Neural cell (in vitro differentiated cells): Measurements from ENCODE around the gene DCTD. TPM values are rescaled to one million over a fixed set of nuclear protein-coding genes. Genes with fewer than 3 reads are reported as not detected.

Experiments used
- H2AFZ ChIP-seq: fragments of 200-600, 300-800 bp; sonication (generic), shearing (Covaris generic); 2 replicates; pipeline ENCODE4 v1.6.0; 2014; ENCODE audit warnings: low read depth, mild to moderate bottlenecking, antibody characterized with exemption, low read length, moderate library complexity
- H3F3A ChIP-seq: fragments of 200-600 bp; shearing (Covaris generic); 2 replicates; pipeline ENCODE4 v1.6.1; 2016; ENCODE audit warnings: mild to moderate bottlenecking, moderate library complexity, mixed read lengths, antibody characterized with exemption, low read length; ENCODE audit not compliant: insufficient read depth, poor library complexity, severe bottlenecking
- H3K27ac ChIP-seq: fragments of 200-600, 300-800 bp; sonication (generic), shearing (Covaris generic); 2 replicates; pipeline ENCODE4 v1.5.1; 2014; ENCODE audit warnings: mild to moderate bottlenecking, low read length, moderate library complexity
- H3K27me3 ChIP-seq: fragments of 300-800, 200-600 bp; sonication (generic), shearing (Covaris generic); 2 replicates; pipeline ENCODE4 v1.6.0; 2014; ENCODE audit warnings: mild to moderate bottlenecking, low read depth, low read length, moderate library complexity; ENCODE audit not compliant: insufficient read depth
- H3K36me3 ChIP-seq: fragments of 300-800, 200-600 bp; sonication (generic), shearing (Covaris generic); 2 replicates; pipeline ENCODE4 v1.5.1; 2014; ENCODE audit warnings: mild to moderate bottlenecking, antibody characterized with exemption, low read length, moderate library complexity; ENCODE audit not compliant: insufficient read depth
- H3K4me2 ChIP-seq: fragments of 300-800, 200-600 bp; sonication (generic), shearing (Covaris generic); 2 replicates; pipeline ENCODE4 v1.6.0; 2014; ENCODE audit warnings: mild to moderate bottlenecking, low read length
- H3K4me3 ChIP-seq: fragments of 300-800, 200-600 bp; sonication (generic), shearing (Covaris generic); 2 replicates; pipeline ENCODE4 v1.5.1; 2014; ENCODE audit warnings: mild to moderate bottlenecking, low read length, moderate library complexity
- H3K79me2 ChIP-seq: fragments of 200-600 bp; shearing (Covaris generic); replicated peaks from 2 replicates; pipeline ENCODE4 v1.6.0; 2014; ENCODE audit warnings: mild to moderate bottlenecking, low read length, moderate library complexity; ENCODE audit not compliant: insufficient read depth
- H3K9ac ChIP-seq: fragments of 300-800, 200-600 bp; sonication (generic), shearing (Covaris generic); 2 replicates; pipeline ENCODE4 v1.6.1; 2016; ENCODE audit warnings: mild to moderate bottlenecking, low read length, mixed read lengths
- H3K9me2 ChIP-seq: fragments of 200-600 bp; shearing (Covaris generic); 2 replicates; pipeline ENCODE4 v1.6.1; 2016; ENCODE audit warnings: mild to moderate bottlenecking, low read length, mixed read lengths; ENCODE audit not compliant: insufficient read depth
- H3K9me3 ChIP-seq: fragments of 200-600, 300-800 bp; sonication (generic), shearing (Covaris generic); 2 replicates; pipeline ENCODE4 v1.6.1; 2016; ENCODE audit warnings: mild to moderate bottlenecking, mixed run types, low read length, moderate library complexity, mixed read lengths
- H4K20me1 ChIP-seq: fragments of 200-600 bp; shearing (Covaris generic); 2 replicates; pipeline ENCODE4 v1.6.1; 2016; ENCODE audit warnings: mild to moderate bottlenecking, mixed run types; ENCODE audit not compliant: insufficient read depth
- EP300 ChIP-seq: fragments of 450-650 bp; conservative IDR thresholded peaks from 2 replicates; pipeline ENCODE4 v1.6.1; 2014; ENCODE audit warnings: antibody characterized with exemption, mild to moderate bottlenecking, moderate library complexity; ENCODE audit not compliant: poor library complexity, severe bottlenecking
- EZH2 ChIP-seq: fragments of 200-600, 300-800 bp; shearing (Covaris generic), sonication (generic); IDR thresholded peaks from 2 replicates; pipeline ENCODE4 v1.6.1; 2014; ENCODE audit warnings: antibody characterized with exemption, low read length, borderline replicate concordance, mild to moderate bottlenecking; ENCODE audit not compliant: insufficient read depth, poor library complexity, severe bottlenecking
- MXI1 ChIP-seq: fragments of 450-650 bp; conservative IDR thresholded peaks from 2 replicates; pipeline ENCODE4 v1.6.1; 2014; ENCODE audit warnings: antibody characterized with exemption, mild to moderate bottlenecking; ENCODE audit not compliant: poor library complexity, severe bottlenecking
- POLR2AphosphoS5 ChIP-seq: IDR thresholded peaks from 2 replicates; pipeline ENCODE4 v1.6.1; 2012
- RAD21 ChIP-seq: fragments of 450-650 bp; conservative IDR thresholded peaks from 2 replicates; pipeline ENCODE4 v1.6.1; 2014; ENCODE audit warnings: antibody characterized with exemption, mild to moderate bottlenecking, moderate library complexity
- SMC3 ChIP-seq: fragments of 450-650 bp; conservative IDR thresholded peaks from 2 replicates; pipeline ENCODE4 v1.6.1; 2014; ENCODE audit warnings: antibody characterized with exemption, mild to moderate bottlenecking, moderate library complexity; ENCODE audit not compliant: poor library complexity
- TAF1 ChIP-seq: IDR thresholded peaks from 2 replicates; pipeline ENCODE4 v1.6.1; 2012; ENCODE audit warnings: low read depth
- polyA plus RNA-seq: library from polyadenylated mRNA; depleted of rRNA; stranded (reverse); fragments of >200 nt; gene quantifications from 2 replicates; pipeline ENCODE4 v1.2.3, GENCODE V29; 2014
- TF ChIP-seq, protein P1 (sequence below): IDR thresholded peaks from 2 replicates; pipeline ENCODE4 v1.6.1; 2012; ENCODE audit warnings: borderline replicate concordance
- TF ChIP-seq, protein P2 (sequence below): fragments of 450-650 bp; IDR thresholded peaks from 2 replicates; pipeline ENCODE4 v1.5.1; 2014; ENCODE audit warnings: antibody characterized with exemption, mild to moderate bottlenecking, moderate library complexity; ENCODE audit not compliant: poor library complexity, severe bottlenecking

Gene DCTD
- polyA plus RNA-seq, 1 donor from 2014 or later = 26.4 TPM

DNA sequence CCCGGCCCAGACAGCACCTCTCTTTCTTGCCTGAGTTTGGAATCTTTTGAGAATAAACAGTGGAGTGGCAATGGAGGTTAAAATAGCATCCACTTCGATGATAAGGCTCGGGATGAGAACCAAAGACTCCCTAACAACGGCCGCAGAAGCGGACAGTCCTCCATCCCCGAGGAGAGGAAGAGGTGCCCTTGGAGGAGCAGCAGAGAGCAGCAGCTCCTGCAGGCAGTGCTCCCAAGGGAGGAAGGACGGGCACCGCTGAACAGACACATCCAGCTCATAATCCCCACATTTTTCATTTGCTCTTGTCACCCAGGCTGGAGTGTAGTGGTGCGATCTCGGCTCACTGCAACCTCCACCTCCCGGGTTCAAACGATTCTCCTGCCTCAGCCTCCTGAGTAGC, 61.3 kb downstream of the DCTD start:
- no peaks in the 10 kb centered on the region for H3K27me3 ChIP-seq
- H4K20me1 ChIP-seq = no peaks in the 10 kb centered on the region
- no peaks in the 10 kb centered on the region for H3K36me3 ChIP-seq
- H3K27ac ChIP-seq = no peak overlapping the region
- no peaks in the 10 kb centered on the region for H3K9me3 ChIP-seq
- H3K4me3 ChIP-seq = no peak overlapping the region
- no peaks in the 10 kb centered on the region for H3F3A ChIP-seq
- no peak overlapping the region for H3K9ac ChIP-seq
- H3K4me2 ChIP-seq = no peak overlapping the region
- H3K9me2 ChIP-seq = no peaks in the 10 kb centered on the region
- TF ChIP-seq POLR2AphosphoS5 (no peak), EZH2 (no peak), TAF1 (no peak), MXI1 (no peak), RAD21 (no peak), SMC3 (no peak), EP300 (no peak)
- TF ChIP-seq, protein P1, sequence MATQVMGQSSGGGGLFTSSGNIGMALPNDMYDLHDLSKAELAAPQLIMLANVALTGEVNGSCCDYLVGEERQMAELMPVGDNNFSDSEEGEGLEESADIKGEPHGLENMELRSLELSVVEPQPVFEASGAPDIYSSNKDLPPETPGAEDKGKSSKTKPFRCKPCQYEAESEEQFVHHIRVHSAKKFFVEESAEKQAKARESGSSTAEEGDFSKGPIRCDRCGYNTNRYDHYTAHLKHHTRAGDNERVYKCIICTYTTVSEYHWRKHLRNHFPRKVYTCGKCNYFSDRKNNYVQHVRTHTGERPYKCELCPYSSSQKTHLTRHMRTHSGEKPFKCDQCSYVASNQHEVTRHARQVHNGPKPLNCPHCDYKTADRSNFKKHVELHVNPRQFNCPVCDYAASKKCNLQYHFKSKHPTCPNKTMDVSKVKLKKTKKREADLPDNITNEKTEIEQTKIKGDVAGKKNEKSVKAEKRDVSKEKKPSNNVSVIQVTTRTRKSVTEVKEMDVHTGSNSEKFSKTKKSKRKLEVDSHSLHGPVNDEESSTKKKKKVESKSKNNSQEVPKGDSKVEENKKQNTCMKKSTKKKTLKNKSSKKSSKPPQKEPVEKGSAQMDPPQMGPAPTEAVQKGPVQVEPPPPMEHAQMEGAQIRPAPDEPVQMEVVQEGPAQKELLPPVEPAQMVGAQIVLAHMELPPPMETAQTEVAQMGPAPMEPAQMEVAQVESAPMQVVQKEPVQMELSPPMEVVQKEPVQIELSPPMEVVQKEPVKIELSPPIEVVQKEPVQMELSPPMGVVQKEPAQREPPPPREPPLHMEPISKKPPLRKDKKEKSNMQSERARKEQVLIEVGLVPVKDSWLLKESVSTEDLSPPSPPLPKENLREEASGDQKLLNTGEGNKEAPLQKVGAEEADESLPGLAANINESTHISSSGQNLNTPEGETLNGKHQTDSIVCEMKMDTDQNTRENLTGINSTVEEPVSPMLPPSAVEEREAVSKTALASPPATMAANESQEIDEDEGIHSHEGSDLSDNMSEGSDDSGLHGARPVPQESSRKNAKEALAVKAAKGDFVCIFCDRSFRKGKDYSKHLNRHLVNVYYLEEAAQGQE = no peak
- TF ChIP-seq, protein P2, sequence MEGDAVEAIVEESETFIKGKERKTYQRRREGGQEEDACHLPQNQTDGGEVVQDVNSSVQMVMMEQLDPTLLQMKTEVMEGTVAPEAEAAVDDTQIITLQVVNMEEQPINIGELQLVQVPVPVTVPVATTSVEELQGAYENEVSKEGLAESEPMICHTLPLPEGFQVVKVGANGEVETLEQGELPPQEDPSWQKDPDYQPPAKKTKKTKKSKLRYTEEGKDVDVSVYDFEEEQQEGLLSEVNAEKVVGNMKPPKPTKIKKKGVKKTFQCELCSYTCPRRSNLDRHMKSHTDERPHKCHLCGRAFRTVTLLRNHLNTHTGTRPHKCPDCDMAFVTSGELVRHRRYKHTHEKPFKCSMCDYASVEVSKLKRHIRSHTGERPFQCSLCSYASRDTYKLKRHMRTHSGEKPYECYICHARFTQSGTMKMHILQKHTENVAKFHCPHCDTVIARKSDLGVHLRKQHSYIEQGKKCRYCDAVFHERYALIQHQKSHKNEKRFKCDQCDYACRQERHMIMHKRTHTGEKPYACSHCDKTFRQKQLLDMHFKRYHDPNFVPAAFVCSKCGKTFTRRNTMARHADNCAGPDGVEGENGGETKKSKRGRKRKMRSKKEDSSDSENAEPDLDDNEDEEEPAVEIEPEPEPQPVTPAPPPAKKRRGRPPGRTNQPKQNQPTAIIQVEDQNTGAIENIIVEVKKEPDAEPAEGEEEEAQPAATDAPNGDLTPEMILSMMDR = no peak
- no peaks in the 10 kb centered on the region for H3K79me2 ChIP-seq
- no peak overlapping the region for H2AFZ ChIP-seq

DNA sequence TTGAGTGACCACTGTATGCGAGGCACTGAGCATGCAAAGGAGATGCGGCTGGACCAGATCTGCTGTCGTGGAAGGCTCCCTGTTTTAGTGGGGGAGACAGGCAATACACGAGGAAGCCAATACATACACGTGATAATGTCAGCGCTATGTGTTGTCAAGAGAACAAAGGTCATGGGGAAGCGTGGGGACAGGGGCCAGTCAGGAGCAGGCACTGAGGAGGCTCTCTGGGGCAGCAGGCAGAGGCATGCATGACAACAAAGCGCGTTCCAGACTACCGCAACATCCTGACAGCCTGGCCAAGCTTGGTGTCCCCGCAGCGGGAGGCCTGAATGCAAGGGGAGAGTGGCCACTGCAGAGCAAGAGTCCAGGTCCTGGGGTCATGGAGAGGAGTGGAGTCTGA, 61.9 kb downstream of the DCTD start:
- Histone ChIP-seq H3K9me3 (no peaks in the 10 kb centered on the region), H3F3A (no peaks in the 10 kb centered on the region), H3K27ac (no peak overlapping the region), H3K9me2 (no peaks in the 10 kb centered on the region), H3K4me2 (no peak overlapping the region), H3K9ac (no peak overlapping the region), H3K79me2 (no peaks in the 10 kb centered on the region), H3K27me3 (no peaks in the 10 kb centered on the region), H2AFZ (no peak overlapping the region), H4K20me1 (no peaks in the 10 kb centered on the region), H3K4me3 (no peak overlapping the region), H3K36me3 (no peaks in the 10 kb centered on the region)
- TF ChIP-seq EZH2 (no peak), RAD21 (no peak), MXI1 (no peak), EP300 (no peak), POLR2AphosphoS5 (no peak), TAF1 (no peak), SMC3 (no peak)
- TF ChIP-seq, protein P1 = no peak
- TF ChIP-seq, protein P2 = no peak
